Activated gamma-delta T cell (primary cell): Measurements from ENCODE around the gene ANKRD36C.
"Not testable (repeated sequence)": the region's sequence is repeated elsewhere in the genome, so short reads cannot be mapped to it uniquely, and the experiment has no call there.

Experiments
- DNase-seq: peaks from one replicate; lab custom pipeline; 2025; lab: John Stamatoyannopoulos, UW
- total RNA-seq, 2 donors: gene quantifications; one replicate each; lab custom pipeline; 2026; lab: John Stamatoyannopoulos, UW

The ANKRD36C gene
- total RNA-seq, result 153 to 173 reads per million in 2 donors

GRCh38 chr2:95991351-95992094 is at the start of gene ANKRD36C:
Gene ANKRD36C, minus strand, starts transcription at chr2:95991824. Its CDS starts 116 bp downstream, at chr2:95991708.
- not testable (repeated sequence) for DNase-seq

- DNase-seq, result not testable (repeated sequence)
These were observed 43.9 kb upstream of the ANKRD36C start for GRCh38 chr2:96035554-96035953.

- DNase-seq, result not testable (repeated sequence)
These were observed 43.2 kb upstream of the ANKRD36C start, which contains the start of gene GPAT2 for GRCh38 chr2:96034792-96035191. Gene GPAT2, minus strand, starts transcription at chr2:96034916. Its CDS starts 2,557 bp downstream, at chr2:96032359.

- not testable (repeated sequence) for DNase-seq
These were observed 42.4 kb upstream of the ANKRD36C start for GRCh38 chr2:96033997-96034396.

GRCh38 chr2:96027725-96028325 is 36.2 kb upstream of the ANKRD36C start:
- DNase-seq, result not testable (repeated sequence)

GRCh38 chr2:96025755-96026154 is 34.1 kb upstream of the ANKRD36C start:
- DNase-seq, result not testable (repeated sequence)

- DNase-seq, result no peak
These were observed 33.5 kb upstream of the ANKRD36C start for GRCh38 chr2:96025194-96025492.

GRCh38 chr2:96024336-96025193 is 32.9 kb upstream of the ANKRD36C start:
- no peak for DNase-seq

- not testable (repeated sequence) for DNase-seq
These were observed 32.1 kb upstream of the ANKRD36C start for GRCh38 chr2:96023701-96024100.

- not testable (repeated sequence) for DNase-seq
These were observed 31.2 kb upstream of the ANKRD36C start for GRCh38 chr2:96022701-96023447.

- DNase-seq, result not testable (repeated sequence)
These were observed 30.5 kb upstream of the ANKRD36C start for GRCh38 chr2:96022126-96022525.

GRCh38 chr2:96021142-96021541 is 29.5 kb upstream of the ANKRD36C start:
- not testable (repeated sequence) for DNase-seq

- not testable (repeated sequence) for DNase-seq
These were observed 28.4 kb upstream of the ANKRD36C start for GRCh38 chr2:96019909-96020590.

GRCh38 chr2:96016321-96016720 is 24.7 kb upstream of the ANKRD36C start:
- not testable (repeated sequence) for DNase-seq

- DNase-seq, result not testable (repeated sequence)
These were observed 21.2 kb upstream of the ANKRD36C start for GRCh38 chr2:96012792-96013264.

GRCh38 chr2:96012086-96012791 is 20.6 kb upstream of the ANKRD36C start:
- DNase-seq, result not testable (repeated sequence)

- not testable (repeated sequence) for DNase-seq
These were observed 19.5 kb upstream of the ANKRD36C start for GRCh38 chr2:96011129-96011455.

GRCh38 chr2:96010320-96011128 is 18.9 kb upstream of the ANKRD36C start:
- DNase-seq, result not testable (repeated sequence)

- DNase-seq, result not testable (repeated sequence)
These were observed 18.2 kb upstream of the ANKRD36C start for GRCh38 chr2:96009833-96010232.
